ENCODE data around the gene HSPB8. TPM values are rescaled to one million over a fixed set of nuclear protein-coding genes. Genes with fewer than 3 reads are reported as not detected.

HSPB8 gene
- polyA plus RNA-seq, 2 of the 4 experiments (the other 2 are of a cell fraction) = 7.8 to 9.6 TPM

GRCh38 chr12:119177056-119177325 lies 1.7 kb upstream of the HSPB8 start:
- FAIRE-seq (no peak), ATAC-seq (no peak), DNase-seq (ENCODE audit: low read depth in 1 of 2, low spot score in 1 of 2) (no peak)
- CTCF ChIA-PET = interaction anchor here (1.2 kb wide), 1 partner anchor 645 kb away, joined by 3 read pairs; no protein-coding TSS in a partner anchor
- Histone ChIP-seq H3K4me1 (peaks cover 46% of the 10 kb centered on the region), H3K27ac (peak overlapping the region in 1 of 2 experiments; percentile 59; a peak in 1 of 6 replicates), H3K4me2 (peak overlapping the region; percentile 62; the same call in 2 of the 3 replicates), H3K9me3 (no peaks in the 10 kb centered on the region), H3K4me3 (no peak overlapping the region)
- 88% methylated on average over 4 of the region's 4 CpGs for WGBS (ENCODE audit: missing lambda C conversion rate)
- TF ChIP-seq JUNB (IDR thresholded peaks at IDR 0.05) = no peak
- TF ChIP-seq MAX (IDR thresholded peaks at IDR 0.05) = no peak
- no peak for TF ChIP-seq POLR2AphosphoS2 (conservative IDR thresholded peaks at IDR 0.05; ENCODE audit: low read length)
- TF ChIP-seq HDAC2 (IDR thresholded peaks at IDR 0.05) = no peak
- no peak for TF ChIP-seq PHF8 (IDR thresholded peaks at IDR 0.05; ENCODE audit: borderline replicate concordance, low read depth)
- no peak for TF ChIP-seq EHMT2 (IDR thresholded peaks at IDR 0.05; ENCODE audit: low read depth)
- no peak for TF ChIP-seq MAFK (IDR thresholded peaks at IDR 0.05; ENCODE audit: partially characterized antibody)
- TF ChIP-seq REST (IDR thresholded peaks at IDR 0.05) = no peak
- no peak for TF ChIP-seq ELK1 (IDR thresholded peaks at IDR 0.05; ENCODE audit: low read depth, low read length)
- POLR2A ChIA-PET = no interaction called here

- ATAC-seq (no peak), DNase-seq (ENCODE audit: low read depth in 1 of 2, low spot score in 1 of 2) (no peak), FAIRE-seq (no peak)
- ChIA-PET POLR2A (no interaction called here), CTCF (interaction anchor here (1.2 kb wide), 1 partner anchor 645 kb away, joined by 3 read pairs; no protein-coding TSS in a partner anchor)
- TF ChIP-seq SREBF2 (IDR thresholded peaks at IDR 0.05) = no peak
- no peak for TF ChIP-seq BCL3 (IDR thresholded peaks at IDR 0.05)
- TF ChIP-seq SMC3 (IDR thresholded peaks at IDR 0.05) = no peak
- no peak for TF ChIP-seq HOXA7 (CRISPR knock-in tag; IDR thresholded peaks at IDR 0.05)
- no peak for TF ChIP-seq NFE2L2 (conservative IDR thresholded peaks at IDR 0.05; ENCODE audit: low read length)
- TF ChIP-seq CTCF (IDR thresholded peaks at IDR 0.05) = no peak
- no peak for TF ChIP-seq JUNB (IDR thresholded peaks at IDR 0.05)
- TF ChIP-seq RFX5 (IDR thresholded peaks at IDR 0.05) = no peak
- Histone ChIP-seq H3K27ac (peak overlapping the region; percentile 59 to 85; a peak in 5 of 6 replicates), H3K4me3 (peak overlapping the region; percentile 42; the same call in 2 of the 3 replicates), H3K4me2 (peak overlapping the region; percentile 80), H3K4me1 (peaks cover 48% of the 10 kb centered on the region), H3K9me3 (no peaks in the 10 kb centered on the region)
- WGBS (ENCODE audit: missing lambda C conversion rate) = 88% methylated on average over 15 of the region's 15 CpGs
These were observed 879 bp upstream of the HSPB8 start for GRCh38 chr12:119177724-119178380.

Data from A549 (cell line).